ENCODE results near the gene ST8SIA1. TPM values are rescaled to one million over a fixed set of nuclear protein-coding genes. Genes with fewer than 3 reads are reported as not detected.

ST8SIA1 gene
- total RNA-seq, 2 donors from 2014 or later = 1.2 to 2.7 TPM

GRCh38 chr12:22372277-22372837, 37.9 kb upstream of the ST8SIA1 start:
- Histone ChIP-seq H3K27ac (no peak overlapping the region), H3K4me3 (no peak overlapping the region), H3K9me3 (no peaks in the 10 kb centered on the region), H3K9ac (ENCODE audit: low read depth in 2 of 2, low read length in 2 of 2) (no peak overlapping the region), H3K36me3 (no peaks in the 10 kb centered on the region), H3K27me3 (no peaks in the 10 kb centered on the region), H3K4me1 (no peaks in the 10 kb centered on the region)
- no peak for DNase-seq
- intact Hi-C loops (cut with DNase I) = no loop called here
- TF ChIP-seq CTCF (IDR thresholded peaks at IDR 0.05) = no peak

- H3K36me3 ChIP-seq = no peaks in the 10 kb centered on the region
- intact Hi-C loops (cut with DNase I) = no loop called here
- no peaks in the 10 kb centered on the region for H3K27me3 ChIP-seq
- no peak for DNase-seq
- no peak overlapping the region for H3K27ac ChIP-seq
- no peak overlapping the region for H3K9ac ChIP-seq (ENCODE audit: low read depth in 2 of 2, low read length in 2 of 2)
- TF ChIP-seq CTCF (IDR thresholded peaks at IDR 0.05) = no peak
- H3K9me3 ChIP-seq = no peaks in the 10 kb centered on the region
- H3K4me1 ChIP-seq = no peaks in the 10 kb centered on the region
- H3K4me3 ChIP-seq = no peak overlapping the region
Measured at GRCh38 chr12:22366181-22366580, 31.7 kb upstream of the ST8SIA1 start.

- H3K9ac ChIP-seq (ENCODE audit: low read depth in 2 of 2, low read length in 2 of 2) = no peak overlapping the region
- DNase-seq = no peak
Measured at GRCh38 chr12:22361785-22362184, 27.3 kb upstream of the ST8SIA1 start.

GRCh38 chr12:22360774-22361173, 26.3 kb upstream of the ST8SIA1 start:
- no peaks in the 10 kb centered on the region for H3K36me3 ChIP-seq
- H3K4me3 ChIP-seq = no peak overlapping the region
- intact Hi-C loops (cut with DNase I) = no loop called here
- H3K27me3 ChIP-seq = no peaks in the 10 kb centered on the region
- no peaks in the 10 kb centered on the region for H3K9me3 ChIP-seq
- DNase-seq = no peak
- H3K27ac ChIP-seq = no peak overlapping the region
- H3K4me1 ChIP-seq = no peaks in the 10 kb centered on the region
- no peak overlapping the region for H3K9ac ChIP-seq (ENCODE audit: low read depth in 2 of 2, low read length in 2 of 2)
- TF ChIP-seq CTCF (IDR thresholded peaks at IDR 0.05) = no peak

More at GRCh38 chr12:22361785-22362184, 27.3 kb upstream of the ST8SIA1 start:
- no peak overlapping the region for H3K4me3 ChIP-seq
- H3K36me3 ChIP-seq = no peaks in the 10 kb centered on the region
- intact Hi-C loops (cut with DNase I) = no loop called here
- no peaks in the 10 kb centered on the region for H3K4me1 ChIP-seq
- no peaks in the 10 kb centered on the region for H3K27me3 ChIP-seq
- H3K9me3 ChIP-seq = no peaks in the 10 kb centered on the region
- H3K27ac ChIP-seq = no peak overlapping the region
- no peak for TF ChIP-seq CTCF (IDR thresholded peaks at IDR 0.05)

- no peaks in the 10 kb centered on the region for H3K4me1 ChIP-seq
- TF ChIP-seq CTCF (IDR thresholded peaks at IDR 0.05) = no peak
- no peak overlapping the region for H3K4me3 ChIP-seq
- intact Hi-C loops (cut with DNase I) = no loop called here
- H3K9me3 ChIP-seq = no peaks in the 10 kb centered on the region
- no peak overlapping the region for H3K9ac ChIP-seq (ENCODE audit: low read depth in 2 of 2, low read length in 2 of 2)
- H3K27me3 ChIP-seq = no peaks in the 10 kb centered on the region
- no peaks in the 10 kb centered on the region for H3K36me3 ChIP-seq
- DNase-seq = no peak
- H3K27ac ChIP-seq = no peak overlapping the region
Measured at GRCh38 chr12:22357531-22357930, 23.0 kb upstream of the ST8SIA1 start.
